Naive thymus-derived CD4-positive, alpha-beta T cell (primary cell): ENCODE data around the gene FNDC3B. TPM values are rescaled to one million over a fixed set of nuclear protein-coding genes. Genes with fewer than 3 reads are reported as not detected.

Experiments
- ATAC-seq: fragments of 150-1000 bp; cut with Tn5 transposase; 2 replicates; pipeline ENCODE4 v1.10.0; 2021; ENCODE audit warnings: mild to moderate bottlenecking, moderate library complexity
- CTCF ChIA-PET: fragments of 350-600 bp; sonication (Branson Sonifier 250); formaldehyde crosslinking; loops from one replicate; lab custom pipeline; 2021; ENCODE audit warnings: antibody characterized with exemption; lab: Charles Lee
- POLR2A ChIA-PET: fragments of 350-600 bp; sonication (Branson Sonifier 250); formaldehyde crosslinking; loops from one replicate; lab custom pipeline; 2021; ENCODE audit warnings: antibody characterized with exemption, inconsistent platforms; lab: Charles Lee
- DNase-seq, 9 donors: peaks; one replicate each; pipeline versions ENCODE4 v3.0.0 to v3.0.0-alpha.2; 2020 to 2022; ENCODE audit warnings: mixed read lengths in 1 of 9
- H3K27ac ChIP-seq: one replicate; pipeline ENCODE4 v1.7.0; 2013; ENCODE audit warnings: mild to moderate bottlenecking, low read depth, low read length, moderate library complexity
- H3K27me3 ChIP-seq, 2 donors: one replicate each; pipeline ENCODE4 v1.7.0; 2013; ENCODE audit warnings: low read length in 2 of 2, mild to moderate bottlenecking in 2 of 2, moderate library complexity in 2 of 2; ENCODE audit not compliant: control insufficient read depth in 2 of 2, insufficient read depth in 2 of 2
- H3K36me3 ChIP-seq, 3 experiments: 1 replicate in 2 of 3; 2 replicates in 1 of 3; pipeline ENCODE4 v1.7.0; 2013; ENCODE audit warnings: low read length in 3 of 3, mild to moderate bottlenecking in 3 of 3, moderate library complexity in 1 of 3; ENCODE audit not compliant: insufficient read depth in 3 of 3, control insufficient read depth in 2 of 3
- H3K4me1 ChIP-seq, 2 donors: one replicate each; pipeline ENCODE4 v1.7.0; 2013; ENCODE audit warnings: low read length in 2 of 2, mild to moderate bottlenecking in 2 of 2, moderate library complexity in 1 of 2; ENCODE audit not compliant: control insufficient read depth in 2 of 2, insufficient read depth in 2 of 2
- H3K4me3 ChIP-seq: 2 replicates; pipeline ENCODE4 v1.7.0; 2013; ENCODE audit warnings: mild to moderate bottlenecking, low read length
- H3K9me3 ChIP-seq, 3 experiments: 1 replicate in 2 of 3; 2 replicates in 1 of 3; pipeline ENCODE4 v1.7.0; 2013; ENCODE audit warnings: low read length in 3 of 3; ENCODE audit not compliant: control insufficient read depth in 2 of 3
- H3K27ac Mint-ChIP-seq, 9 donors: one replicate each; pipeline ENCODE4 v1.8.0; 2020 to 2022; ENCODE audit warnings: mixed read lengths in 9 of 9, mild to moderate bottlenecking in 8 of 9, moderate library complexity in 5 of 9, inconsistent platforms in 2 of 9
- H3K27me3 Mint-ChIP-seq, 5 donors: one replicate each; pipeline ENCODE4 v1.8.0; 2021 to 2022; ENCODE audit warnings: mixed read lengths in 5 of 5, mild to moderate bottlenecking in 1 of 5
- H3K36me3 Mint-ChIP-seq, 5 donors: one replicate each; pipeline ENCODE4 v1.8.0; 2020 to 2022; ENCODE audit warnings: mixed read lengths in 5 of 5, mild to moderate bottlenecking in 3 of 5, inconsistent platforms in 1 of 5
- H3K4me1 Mint-ChIP-seq, 7 donors: one replicate each; pipeline ENCODE4 v1.8.0; 2020 to 2022; ENCODE audit warnings: mixed read lengths in 7 of 7, mild to moderate bottlenecking in 3 of 7, inconsistent platforms in 1 of 7
- H3K4me3 Mint-ChIP-seq, 10 donors: one replicate each; pipeline ENCODE4 v1.8.0; 2020 to 2022; ENCODE audit warnings: mild to moderate bottlenecking in 10 of 10, mixed read lengths in 10 of 10, moderate library complexity in 6 of 10, inconsistent platforms in 2 of 10
- H3K9me3 Mint-ChIP-seq, 11 donors: one replicate each; pipeline ENCODE4 v1.8.0; 2020 to 2022; ENCODE audit warnings: mixed read lengths in 11 of 11, mild to moderate bottlenecking in 4 of 11, inconsistent platforms in 1 of 11, moderate library complexity in 1 of 11
- intact Hi-C, 2 donors: fragments of 100-400 bp; cut with micrococcal nuclease; formaldehyde crosslinking; loops; one replicate each; pipeline ENCODE4 v1.15.1; 2023
- polyA plus RNA-seq, 2 donors: library from polyadenylated mRNA; unstranded; fragments of 300-500 nt; fragmentation: Illumina TruSeq; gene quantifications; one replicate each; pipeline ENCODE4 v1.2.3, GENCODE V29; 2021
- total RNA-seq, 6 experiments: library from RNA in 5 of 6; stranded (reverse) in 5 of 6; gene quantifications; 1 replicate in 5 of 6; 2 replicates in 1 of 6; pipeline ENCODE4 v1.2.3 and lab custom pipeline; 2021 to 2026

Gene FNDC3B
- total and polyA plus RNA-seq, 7 experiments from 2014 or later, result 8.6 to 78.6 (median 25.6) TPM

GRCh38 chr3:172286548-172287148, 247.3 kb downstream of the FNDC3B start:
- Histone ChIP-seq H3K4me1 (no peaks in the 10 kb centered on the region), H3K9me3 (no peaks in the 10 kb centered on the region), H3K4me3 (no peak overlapping the region), H3K27me3 (no peaks in the 10 kb centered on the region), H3K36me3 (peaks cover 0 to 7% (median 0%) of the 10 kb centered on the region in 3 experiments), H3K27ac (no peak overlapping the region)
- peaks cover 0 to 2% (median 0%) of the 10 kb centered on the region in 11 donors for H3K9me3 Mint-ChIP-seq
- H3K27ac Mint-ChIP-seq, result peak overlapping the region in 2 of 9 donors; percentile 4 to 28
- intact Hi-C loops, result no loop called here
- H3K4me3 Mint-ChIP-seq, result no peak overlapping the region
- H3K27me3 Mint-ChIP-seq, result no peaks in the 10 kb centered on the region
- DNase-seq, result no peak
- H3K36me3 Mint-ChIP-seq, result peaks cover 3 to 60% (median 42%) of the 10 kb centered on the region in 5 donors
- H3K4me1 Mint-ChIP-seq, result peaks cover 6 to 42% (median 20%) of the 10 kb centered on the region in 7 donors
- ChIA-PET CTCF (no interaction called here), POLR2A (no interaction called here)
- no peak for ATAC-seq

- Mint-ChIP-seq H3K36me3 (peaks cover 0 to 60% (median 38%) of the 10 kb centered on the region in 5 donors), H3K4me3 (no peak overlapping the region), H3K27ac (no peak overlapping the region), H3K4me1 (peaks cover 6 to 36% (median 17%) of the 10 kb centered on the region in 7 donors), H3K27me3 (no peaks in the 10 kb centered on the region), H3K9me3 (no peaks in the 10 kb centered on the region)
- Histone ChIP-seq H3K36me3 (peaks cover 0 to 7% (median 0%) of the 10 kb centered on the region in 3 experiments), H3K4me1 (no peaks in the 10 kb centered on the region), H3K27ac (no peak overlapping the region), H3K27me3 (no peaks in the 10 kb centered on the region), H3K4me3 (no peak overlapping the region), H3K9me3 (no peaks in the 10 kb centered on the region)
- ATAC-seq (no peak), DNase-seq (no peak)
- ChIA-PET CTCF (no interaction called here), POLR2A (no interaction called here)
- intact Hi-C loops, result loop anchor here in 1 of 2 donors (2.0 kb wide), 1 partner anchor 253 kb away; no protein-coding TSS in a partner anchor
Measured at GRCh38 chr3:172287937-172288477, 248.6 kb downstream of the FNDC3B start.

GRCh38 chr3:172288651-172289050, 249.3 kb downstream of the FNDC3B start:
- DNase-seq (no peak), ATAC-seq (peak; percentile 41)
- no peak overlapping the region for H3K27ac ChIP-seq
- Mint-ChIP-seq H3K4me1 (peaks cover 8 to 33% (median 17%) of the 10 kb centered on the region in 7 donors), H3K36me3 (peaks cover 2 to 61% (median 42%) of the 10 kb centered on the region in 5 donors), H3K27me3 (no peaks in the 10 kb centered on the region), H3K9me3 (no peaks in the 10 kb centered on the region), H3K4me3 (no peak overlapping the region), H3K27ac (no peak overlapping the region)
- intact Hi-C loops, result loop anchor here in 1 of 2 donors (2.0 kb wide), 1 partner anchor 254 kb away; no protein-coding TSS in a partner anchor
- POLR2A ChIA-PET, result interaction anchor here (0.5 kb wide), 1 partner anchor 149 kb away, joined by 3 read pairs; no protein-coding TSS in a partner anchor
- no peak overlapping the region for H3K4me3 ChIP-seq
- CTCF ChIA-PET, result no interaction called here
- H3K9me3 ChIP-seq, result no peaks in the 10 kb centered on the region
- H3K4me1 ChIP-seq, result no peaks in the 10 kb centered on the region
- H3K27me3 ChIP-seq, result no peaks in the 10 kb centered on the region
- H3K36me3 ChIP-seq, result peaks cover 0 to 7% (median 0%) of the 10 kb centered on the region in 3 experiments

- H3K27me3 ChIP-seq, result no peaks in the 10 kb centered on the region
- Mint-ChIP-seq H3K4me1 (peaks cover 6 to 36% (median 17%) of the 10 kb centered on the region in 7 donors), H3K27me3 (no peaks in the 10 kb centered on the region), H3K4me3 (peak overlapping the region in 1 of 10 donors; percentile 43), H3K27ac (peak overlapping the region in 2 of 9 donors; percentile 39 to 51), H3K9me3 (peaks cover 0 to 3% (median 0%) of the 10 kb centered on the region in 11 donors), H3K36me3 (peaks cover 5 to 66% (median 47%) of the 10 kb centered on the region in 5 donors)
- DNase-seq (no peak), ATAC-seq (peak; percentile 40)
- CTCF ChIA-PET, result no interaction called here
- H3K4me3 ChIP-seq, result no peak overlapping the region
- intact Hi-C loops, result loop anchor here in 1 of 2 donors (2.0 kb wide), 1 partner anchor 255 kb away; no protein-coding TSS in a partner anchor
- H3K9me3 ChIP-seq, result no peaks in the 10 kb centered on the region
- H3K36me3 ChIP-seq, result peaks cover 0 to 7% (median 0%) of the 10 kb centered on the region in 3 experiments
- H3K27ac ChIP-seq, result no peak overlapping the region
- no peaks in the 10 kb centered on the region for H3K4me1 ChIP-seq
- POLR2A ChIA-PET, result no interaction called here
Measured at GRCh38 chr3:172289583-172289982, 250.2 kb downstream of the FNDC3B start.

- intact Hi-C loops, result no loop called here
- H3K4me1 ChIP-seq, result no peaks in the 10 kb centered on the region
- POLR2A ChIA-PET, result no interaction called here
- H3K9me3 ChIP-seq, result no peaks in the 10 kb centered on the region
- no peak overlapping the region for H3K27ac ChIP-seq
- H3K4me3 ChIP-seq, result no peak overlapping the region
- DNase-seq (no peak), ATAC-seq (no peak)
- CTCF ChIA-PET, result no interaction called here
- Mint-ChIP-seq H3K4me1 (peaks cover 6 to 36% (median 17%) of the 10 kb centered on the region in 7 donors), H3K4me3 (no peak overlapping the region), H3K36me3 (peaks cover 5 to 65% (median 45%) of the 10 kb centered on the region in 5 donors), H3K27ac (no peak overlapping the region), H3K9me3 (peaks cover 0 to 3% (median 0%) of the 10 kb centered on the region in 11 donors), H3K27me3 (no peaks in the 10 kb centered on the region)
- peaks cover 0 to 7% (median 0%) of the 10 kb centered on the region in 3 experiments for H3K36me3 ChIP-seq
- H3K27me3 ChIP-seq, result no peaks in the 10 kb centered on the region
Measured at GRCh38 chr3:172290457-172290856, 251.1 kb downstream of the FNDC3B start.

GRCh38 chr3:172291650-172292049, 252.3 kb downstream of the FNDC3B start:
- POLR2A ChIA-PET, result interaction anchor here (0.6 kb wide), 1 partner anchor 920 kb away, joined by 7 read pairs; no protein-coding TSS in a partner anchor
- Mint-ChIP-seq H3K9me3 (peaks cover 0 to 3% (median 0%) of the 10 kb centered on the region in 11 donors), H3K4me3 (no peak overlapping the region), H3K4me1 (peaks cover 5 to 34% (median 17%) of the 10 kb centered on the region in 7 donors), H3K27me3 (no peaks in the 10 kb centered on the region), H3K27ac (no peak overlapping the region), H3K36me3 (peaks cover 5 to 64% (median 44%) of the 10 kb centered on the region in 5 donors)
- ATAC-seq, result no peak
- Histone ChIP-seq H3K27me3 (no peaks in the 10 kb centered on the region), H3K4me3 (no peak overlapping the region), H3K9me3 (no peaks in the 10 kb centered on the region), H3K27ac (no peak overlapping the region), H3K36me3 (peaks cover 0 to 14% (median 0%) of the 10 kb centered on the region in 3 experiments), H3K4me1 (no peaks in the 10 kb centered on the region)
- DNase-seq, result no peak
- CTCF ChIA-PET, result no interaction called here
- intact Hi-C loops, result no loop called here
